Suprapubic skin (tissue), 4 donors: Measurements from ENCODE around the gene EAF1. TPM values are rescaled to one million over a fixed set of nuclear protein-coding genes. Genes with fewer than 3 reads are reported as not detected.
"Not testable (repeated sequence)": the region's sequence is repeated elsewhere in the genome, so short reads cannot be mapped to it uniquely, and the experiment has no call there.

Source experiments
- DNase-seq, 2 donors: peaks; one replicate each; pipeline ENCODE4 v3.0.0-alpha.2; 2019; ENCODE audit warnings: low spot score in 2 of 2
- H3K27ac ChIP-seq: fragments of 200-600 bp; sonication (generic); one replicate; pipeline ENCODE4 v1.5.1; 2019
- H3K27me3 ChIP-seq: fragments of 200-600 bp; sonication (generic); one replicate; pipeline ENCODE4 v1.5.1; 2019
- H3K36me3 ChIP-seq: fragments of 200-600 bp; sonication (generic); one replicate; pipeline ENCODE4 v1.5.1; 2019
- H3K4me1 ChIP-seq: fragments of 200-600 bp; sonication (generic); one replicate; pipeline ENCODE4 v1.5.1; 2019
- H3K4me3 ChIP-seq: fragments of 200-600 bp; sonication (generic); one replicate; pipeline ENCODE4 v1.5.1; 2019; ENCODE audit warnings: mild to moderate bottlenecking
- H3K9me3 ChIP-seq: fragments of 200-600 bp; sonication (generic); one replicate; pipeline ENCODE4 v1.5.1; 2019
- EP300 ChIP-seq: sonication (generic); formaldehyde crosslinking; IDR thresholded peaks from one replicate; pipeline ENCODE4 v1.6.1; 2017; ENCODE audit warnings: antibody characterized with exemption
- POLR2A ChIP-seq, 2 donors: fragments of 450-650 bp; IDR thresholded peaks; one replicate each; pipeline ENCODE4 v1.6.1; 2017; ENCODE audit warnings: antibody characterized with exemption in 2 of 2, mild to moderate bottlenecking in 2 of 2, moderate library complexity in 2 of 2
- POLR2AphosphoS5 ChIP-seq, 3 donors: sonication (generic); formaldehyde crosslinking; IDR thresholded peaks; one replicate each; pipeline ENCODE4 v1.6.1; 2017; ENCODE audit warnings: antibody characterized with exemption in 3 of 3
- WGBS: methylation state at CpG from one replicate; pipeline ENCODE4 v1.1.5; 2018; 5-methylcytosine and 5-hydroxymethylcytosine counted together
- total RNA-seq, 4 donors: library from RNA; depleted of rRNA; stranded (reverse); fragments of >200 nt; gene quantifications; one replicate each; pipeline ENCODE4 v1.1.0, GENCODE V29; 2016
- TF ChIP-seq, protein P1 (sequence below), 2 donors: fragments of 200-600 bp in 1 of 2; fragments of 450-650 bp in 1 of 2; sonication (generic) in 1 of 2; IDR thresholded peaks; one replicate each; pipeline ENCODE4 v1.5.1; 2016 to 2019; ENCODE audit warnings: antibody characterized with exemption in 2 of 2, mild to moderate bottlenecking in 1 of 2, moderate library complexity in 1 of 2

Gene EAF1
- total RNA-seq, 4 donors from 2014 or later: 33.4 to 52.3 (median 42.7) TPM

DNA sequence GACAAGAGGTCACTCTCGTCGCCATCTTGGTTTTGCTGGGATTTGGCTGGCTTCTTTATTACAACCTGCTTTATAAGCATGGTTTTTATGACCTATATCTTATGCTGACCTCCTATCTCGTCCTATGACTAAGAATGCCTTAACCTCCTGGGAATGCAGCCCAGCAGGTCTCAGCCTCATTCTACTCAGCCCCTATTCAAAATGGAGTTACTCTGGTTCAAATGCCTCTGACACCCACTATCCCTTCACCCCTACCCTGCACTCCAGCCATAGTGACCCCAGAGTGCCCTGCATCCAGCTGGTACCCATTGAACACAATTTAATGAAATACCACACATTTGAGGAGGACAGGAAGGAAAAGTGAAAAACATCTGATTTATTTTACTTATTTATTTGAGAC is 23.4 kb upstream of the EAF1 start:
- no peak for DNase-seq
- Histone ChIP-seq H3K27me3 (no peaks in the 10 kb centered on the region), H3K9me3 (no peaks in the 10 kb centered on the region), H3K27ac (no peak overlapping the region), H3K4me1 (peaks cover 6% of the 10 kb centered on the region), H3K4me3 (no peak overlapping the region), H3K36me3 (no peaks in the 10 kb centered on the region)
- WGBS: 93% methylated on average over 3 of the region's 3 CpGs
- TF ChIP-seq, protein P1, sequence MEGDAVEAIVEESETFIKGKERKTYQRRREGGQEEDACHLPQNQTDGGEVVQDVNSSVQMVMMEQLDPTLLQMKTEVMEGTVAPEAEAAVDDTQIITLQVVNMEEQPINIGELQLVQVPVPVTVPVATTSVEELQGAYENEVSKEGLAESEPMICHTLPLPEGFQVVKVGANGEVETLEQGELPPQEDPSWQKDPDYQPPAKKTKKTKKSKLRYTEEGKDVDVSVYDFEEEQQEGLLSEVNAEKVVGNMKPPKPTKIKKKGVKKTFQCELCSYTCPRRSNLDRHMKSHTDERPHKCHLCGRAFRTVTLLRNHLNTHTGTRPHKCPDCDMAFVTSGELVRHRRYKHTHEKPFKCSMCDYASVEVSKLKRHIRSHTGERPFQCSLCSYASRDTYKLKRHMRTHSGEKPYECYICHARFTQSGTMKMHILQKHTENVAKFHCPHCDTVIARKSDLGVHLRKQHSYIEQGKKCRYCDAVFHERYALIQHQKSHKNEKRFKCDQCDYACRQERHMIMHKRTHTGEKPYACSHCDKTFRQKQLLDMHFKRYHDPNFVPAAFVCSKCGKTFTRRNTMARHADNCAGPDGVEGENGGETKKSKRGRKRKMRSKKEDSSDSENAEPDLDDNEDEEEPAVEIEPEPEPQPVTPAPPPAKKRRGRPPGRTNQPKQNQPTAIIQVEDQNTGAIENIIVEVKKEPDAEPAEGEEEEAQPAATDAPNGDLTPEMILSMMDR (IDR thresholded peaks at IDR 0.05): no peak
- TF ChIP-seq EP300 (no peak), POLR2AphosphoS5 (IDR thresholded peaks at IDR 0.05) (no peak), POLR2A (IDR thresholded peaks at IDR 0.05) (no peak)

DNA sequence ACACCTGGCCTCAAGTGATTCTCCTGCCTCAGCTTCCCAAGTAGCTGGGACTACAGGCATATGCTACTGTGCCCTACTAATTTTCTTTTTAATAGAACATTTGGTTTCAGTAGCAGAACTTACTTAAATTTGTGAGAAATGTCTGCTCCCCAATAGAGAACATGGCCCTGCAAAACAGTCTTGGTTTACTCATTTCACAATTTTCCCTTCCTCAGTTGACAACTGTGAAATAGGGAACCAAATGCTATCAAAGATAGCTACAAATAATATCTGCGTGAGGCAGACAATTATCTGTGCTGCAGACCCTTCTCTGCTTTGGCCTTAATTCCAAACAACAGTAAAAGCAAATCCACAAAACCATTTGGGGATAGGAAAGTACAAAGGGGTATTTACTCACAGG is 22.6 kb upstream of the EAF1 start:
- WGBS: 97% methylated on average over 1 of the region's 1 CpG
- no peaks in the 10 kb centered on the region for H3K27me3 ChIP-seq
- no peaks in the 10 kb centered on the region for H3K36me3 ChIP-seq
- TF ChIP-seq POLR2AphosphoS5 (IDR thresholded peaks at IDR 0.05) (no peak), POLR2A (IDR thresholded peaks at IDR 0.05) (no peak), EP300 (no peak)
- TF ChIP-seq, protein P1 (IDR thresholded peaks at IDR 0.05): no peak
- DNase-seq: no peak
- H3K9me3 ChIP-seq: no peaks in the 10 kb centered on the region
- H3K27ac ChIP-seq: no peak overlapping the region
- peaks cover 6% of the 10 kb centered on the region for H3K4me1 ChIP-seq
- no peak overlapping the region for H3K4me3 ChIP-seq

DNA sequence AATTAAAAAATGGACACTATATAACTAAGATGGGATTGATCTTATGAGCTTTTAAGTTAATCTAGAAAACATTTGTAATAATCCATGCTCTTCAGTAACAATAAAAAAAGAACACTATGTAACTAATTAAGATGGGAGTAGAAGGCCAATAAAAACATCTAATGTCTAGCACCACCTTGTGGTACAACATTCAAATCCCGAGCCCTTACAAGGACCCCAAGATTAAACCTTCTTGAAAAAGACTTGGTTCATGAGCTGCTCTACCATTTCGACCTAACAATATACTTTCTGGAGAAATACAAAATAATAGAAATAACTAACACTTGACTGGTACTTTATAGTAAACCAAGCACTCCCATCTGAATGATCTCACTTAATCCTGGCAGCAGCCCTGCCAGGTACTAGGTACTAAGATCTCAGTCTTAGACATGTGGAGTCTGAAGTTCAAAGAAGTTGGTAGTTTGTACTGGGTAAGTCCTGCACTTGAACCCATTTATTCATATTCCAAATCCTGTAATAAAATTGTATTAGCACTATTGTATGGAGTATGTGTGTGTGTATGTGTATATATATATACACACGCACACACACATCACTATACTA is 21.8 kb upstream of the EAF1 start:
- H3K36me3 ChIP-seq: peaks cover 4% of the 10 kb centered on the region
- no peaks in the 10 kb centered on the region for H3K9me3 ChIP-seq
- H3K27ac ChIP-seq: no peak overlapping the region
- TF ChIP-seq POLR2A (IDR thresholded peaks at IDR 0.05): no peak
- TF ChIP-seq, protein P1 (IDR thresholded peaks at IDR 0.05): peak; percentile 35 to 49
- no peak for DNase-seq
- no peak overlapping the region for H3K4me3 ChIP-seq
- WGBS: 36% methylated on average over 3 of the region's 3 CpGs
- H3K27me3 ChIP-seq: no peaks in the 10 kb centered on the region
- peaks cover 6% of the 10 kb centered on the region for H3K4me1 ChIP-seq

DNA sequence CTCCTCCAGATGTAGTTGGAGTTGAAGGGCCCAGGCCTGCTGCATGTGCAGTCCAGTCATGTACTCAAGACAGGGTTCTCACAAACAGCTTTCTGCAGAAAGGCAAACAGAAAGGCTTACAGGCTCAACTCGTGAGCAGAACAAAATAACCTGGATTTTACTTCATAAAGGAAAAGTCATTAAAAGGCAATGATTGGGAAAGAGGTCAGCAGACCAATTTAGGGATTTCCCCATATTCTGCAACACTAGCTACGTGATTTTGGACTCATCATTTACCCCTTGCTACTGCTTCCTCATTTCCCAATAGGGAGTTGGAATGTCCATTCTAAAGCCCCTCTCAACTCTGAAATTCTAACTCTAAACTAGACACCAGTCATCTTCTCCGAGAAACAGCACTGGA is 18.2 kb upstream of the EAF1 start:
- WGBS: 77% methylated on average over 3 of the region's 3 CpGs
- DNase-seq: no peak
- H3K27me3 ChIP-seq: no peaks in the 10 kb centered on the region
- no peak overlapping the region for H3K27ac ChIP-seq
- no peaks in the 10 kb centered on the region for H3K9me3 ChIP-seq
- peaks cover 27% of the 10 kb centered on the region for H3K36me3 ChIP-seq
- H3K4me1 ChIP-seq: peaks cover 6% of the 10 kb centered on the region
- TF ChIP-seq POLR2A (IDR thresholded peaks at IDR 0.05) (no peak), EP300 (no peak), POLR2AphosphoS5 (IDR thresholded peaks at IDR 0.05) (no peak)
- TF ChIP-seq, protein P1 (IDR thresholded peaks at IDR 0.05): no peak
- H3K4me3 ChIP-seq: no peak overlapping the region

DNA sequence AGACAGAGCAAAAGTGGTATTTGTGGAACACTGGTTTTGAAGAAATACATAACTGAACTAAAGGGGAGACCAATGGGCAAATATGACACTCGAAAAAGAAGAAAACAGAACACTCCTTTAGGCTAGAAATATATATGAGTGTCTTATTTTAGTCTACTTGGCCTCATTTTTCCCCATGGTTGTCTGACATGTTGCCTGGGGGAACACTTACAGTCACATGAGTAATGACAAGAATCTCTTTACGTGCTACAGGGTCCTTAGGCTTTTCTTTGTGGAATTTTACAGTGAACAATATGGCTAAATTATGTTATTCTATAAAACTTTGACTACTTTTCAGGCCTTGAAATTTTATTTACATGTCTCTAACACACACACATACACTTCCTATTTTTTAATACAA is 17.6 kb upstream of the EAF1 start:
- H3K4me1 ChIP-seq: peaks cover 6% of the 10 kb centered on the region
- no peak for TF ChIP-seq POLR2A (IDR thresholded peaks at IDR 0.05)
- TF ChIP-seq POLR2AphosphoS5 (IDR thresholded peaks at IDR 0.05): no peak
- no peak for TF ChIP-seq EP300
- TF ChIP-seq, protein P1 (IDR thresholded peaks at IDR 0.05): no peak
- 85% methylated on average over 2 of the region's 2 CpGs for WGBS
- DNase-seq: no peak
- H3K27me3 ChIP-seq: no peaks in the 10 kb centered on the region
- H3K27ac ChIP-seq: no peak overlapping the region
- H3K36me3 ChIP-seq: peaks cover 33% of the 10 kb centered on the region
- no peak overlapping the region for H3K4me3 ChIP-seq
- H3K9me3 ChIP-seq: no peaks in the 10 kb centered on the region

DNA sequence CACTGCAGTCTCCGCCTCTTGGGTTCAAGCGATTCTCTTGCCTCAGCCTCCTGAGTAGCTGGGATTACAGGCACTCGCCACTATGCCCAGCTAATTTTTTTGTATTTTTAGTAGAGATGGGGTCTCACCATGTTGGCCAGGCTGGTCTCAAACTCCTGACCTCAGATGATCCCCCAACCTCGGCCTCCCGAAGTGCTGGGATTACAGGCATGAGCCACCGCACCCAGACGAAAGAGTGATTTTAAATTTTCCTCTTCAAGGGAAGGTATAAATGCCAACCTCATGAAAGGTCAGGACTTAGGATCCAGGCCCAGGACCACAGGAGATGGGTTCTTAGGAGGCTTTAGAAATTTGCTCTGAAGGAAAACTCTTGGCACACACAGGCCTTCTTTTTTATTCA is 16.4 kb upstream of the EAF1 start:
- not testable (repeated sequence) for H3K4me1 ChIP-seq, H3K27ac ChIP-seq, H3K27me3 ChIP-seq, H3K4me3 ChIP-seq, H3K9me3 ChIP-seq
- H3K36me3 ChIP-seq: peaks cover 44% of the 10 kb centered on the region
- peak in 1 of 2 donors; percentile 65 for DNase-seq
- WGBS: 97% methylated on average over 7 of the region's 7 CpGs
